HG03196 (cell line): ENCODE measurements around the gene EXOC3L1.

Experiments used
- ATAC-seq: cut with Tn5 transposase; IDR thresholded peaks from one replicate; pipeline ENCODE4 v1.9.1; 2021; ENCODE audit not compliant: unreplicated experiment

Gene EXOC3L1

DNA sequence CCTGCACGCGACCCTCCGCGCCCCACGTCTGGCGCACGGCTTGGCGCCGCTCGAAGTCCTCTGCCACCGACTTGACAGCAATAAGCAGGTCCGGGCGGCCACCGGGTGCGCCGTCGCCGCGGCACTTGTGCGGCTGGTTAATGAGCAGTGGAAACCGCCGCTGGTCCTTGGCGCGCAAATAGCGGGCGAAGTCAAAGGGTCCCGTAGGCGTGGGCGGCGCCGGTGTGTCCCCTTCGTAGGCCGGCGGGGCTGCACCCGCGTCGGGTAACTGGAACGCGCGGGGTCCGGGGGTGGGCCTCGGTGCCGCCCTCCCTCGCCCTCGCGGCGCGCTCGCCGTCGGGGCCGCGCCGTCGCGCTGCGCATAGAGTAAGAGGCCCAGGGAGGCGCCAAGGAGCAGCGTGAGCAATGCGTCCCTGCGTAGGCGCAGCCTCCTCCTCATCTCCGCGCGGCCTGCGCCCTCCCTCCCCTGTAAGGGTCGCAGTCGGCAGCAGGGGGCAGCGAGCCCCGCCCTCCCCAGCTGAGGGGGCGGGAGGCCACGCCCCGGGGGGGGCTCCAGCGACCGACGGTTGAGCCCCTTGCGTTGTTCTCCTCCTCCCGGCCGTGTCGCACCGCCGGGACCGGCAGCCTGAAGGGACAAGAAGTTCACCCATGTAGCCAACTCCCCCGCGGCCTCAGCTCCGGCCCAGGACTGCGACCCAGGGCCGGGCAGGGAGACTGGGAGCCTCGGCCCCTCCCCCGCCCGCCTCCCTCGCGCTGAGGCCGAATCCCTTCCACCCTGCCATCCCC is 39.7 kb downstream of the EXOC3L1 start:
- no peak for ATAC-seq

DNA sequence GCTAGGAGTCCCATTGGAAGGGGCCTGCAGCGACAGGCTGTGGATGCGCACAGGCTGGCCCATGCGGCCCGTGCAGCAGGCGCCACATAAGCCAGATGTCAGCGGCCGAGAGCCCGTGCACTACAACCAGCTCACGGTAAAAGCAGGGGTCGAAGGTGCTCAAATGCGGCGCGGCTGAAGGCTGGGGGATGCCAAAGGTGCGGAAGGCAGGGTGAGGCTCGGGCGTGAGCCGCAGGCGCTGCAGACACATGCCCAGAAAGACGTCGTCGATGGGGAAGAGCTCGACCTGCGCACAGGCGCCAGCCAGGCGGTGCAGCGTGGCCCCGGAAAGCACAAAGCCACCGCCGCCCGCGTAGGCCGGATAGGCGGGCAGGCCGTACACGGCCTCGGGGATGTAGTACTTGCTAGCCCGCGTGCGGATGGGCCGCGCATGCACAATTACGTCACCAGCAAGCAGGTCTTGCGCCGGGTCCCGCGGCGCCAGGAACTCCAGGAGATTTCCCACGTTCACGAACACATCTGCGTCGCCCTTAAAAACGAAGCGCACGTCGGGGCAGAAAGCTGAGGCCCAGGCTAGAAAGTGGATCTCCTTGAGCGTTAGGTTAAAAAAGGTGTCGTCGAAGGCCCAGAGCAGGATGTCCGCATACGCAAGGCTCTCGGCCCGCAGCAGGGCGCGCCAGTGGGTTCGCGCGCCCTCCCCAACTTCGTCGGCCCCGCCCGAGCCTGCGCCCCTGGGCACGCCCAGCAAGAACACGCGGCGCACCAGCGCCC is 40.5 kb downstream of the EXOC3L1 start:
- no peak for ATAC-seq

DNA sequence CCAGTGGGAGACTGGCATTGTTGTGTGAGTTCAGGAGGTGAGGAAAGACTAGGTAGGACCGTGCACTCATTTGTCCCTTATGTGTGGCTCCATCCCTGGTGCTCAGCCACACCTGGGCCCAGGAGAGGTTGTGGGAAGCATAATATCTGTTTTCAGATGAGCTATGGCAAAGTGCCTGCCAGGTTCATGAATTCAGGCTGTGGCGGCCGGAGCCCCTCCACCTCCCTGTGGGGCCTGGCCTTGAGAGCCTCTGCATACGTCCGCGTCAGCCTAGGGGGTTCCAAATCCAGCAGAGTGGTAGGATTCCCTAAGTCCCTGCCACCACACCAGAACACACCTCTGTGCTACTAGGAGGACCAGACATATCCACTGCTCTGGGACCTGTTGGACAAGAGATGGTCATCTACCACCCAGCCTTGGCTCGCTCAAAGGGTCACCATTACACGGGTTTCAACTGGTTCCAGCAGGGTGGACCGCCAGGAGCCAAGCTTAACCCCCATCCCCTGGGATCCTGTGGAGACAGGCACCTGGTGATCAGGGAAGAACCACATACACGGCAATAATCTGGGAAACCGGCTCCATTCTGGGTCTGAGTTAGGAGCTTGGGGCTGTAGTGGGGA is 41.2 kb downstream of the EXOC3L1 start:
- no peak for ATAC-seq

DNA sequence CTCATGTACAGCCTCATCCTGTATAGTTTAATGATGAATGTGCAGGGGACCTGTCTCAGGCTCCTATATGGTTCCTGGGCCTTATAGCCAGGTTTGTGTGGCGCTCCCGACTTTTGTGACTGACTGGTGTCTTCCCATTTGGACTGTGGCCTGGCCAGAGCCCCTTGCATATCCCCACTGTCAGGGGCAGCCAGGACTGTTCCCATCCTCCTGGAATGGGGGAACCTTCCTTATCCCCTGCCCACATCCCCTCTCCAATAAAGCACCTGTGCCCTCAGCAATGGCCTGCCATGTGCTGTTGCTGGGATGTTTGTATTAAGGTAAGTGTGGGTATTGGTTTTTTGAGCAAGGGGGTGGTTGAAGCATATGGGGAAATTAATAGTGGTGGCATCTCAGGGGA is 41.7 kb downstream of the EXOC3L1 start:
- ATAC-seq = no peak

DNA sequence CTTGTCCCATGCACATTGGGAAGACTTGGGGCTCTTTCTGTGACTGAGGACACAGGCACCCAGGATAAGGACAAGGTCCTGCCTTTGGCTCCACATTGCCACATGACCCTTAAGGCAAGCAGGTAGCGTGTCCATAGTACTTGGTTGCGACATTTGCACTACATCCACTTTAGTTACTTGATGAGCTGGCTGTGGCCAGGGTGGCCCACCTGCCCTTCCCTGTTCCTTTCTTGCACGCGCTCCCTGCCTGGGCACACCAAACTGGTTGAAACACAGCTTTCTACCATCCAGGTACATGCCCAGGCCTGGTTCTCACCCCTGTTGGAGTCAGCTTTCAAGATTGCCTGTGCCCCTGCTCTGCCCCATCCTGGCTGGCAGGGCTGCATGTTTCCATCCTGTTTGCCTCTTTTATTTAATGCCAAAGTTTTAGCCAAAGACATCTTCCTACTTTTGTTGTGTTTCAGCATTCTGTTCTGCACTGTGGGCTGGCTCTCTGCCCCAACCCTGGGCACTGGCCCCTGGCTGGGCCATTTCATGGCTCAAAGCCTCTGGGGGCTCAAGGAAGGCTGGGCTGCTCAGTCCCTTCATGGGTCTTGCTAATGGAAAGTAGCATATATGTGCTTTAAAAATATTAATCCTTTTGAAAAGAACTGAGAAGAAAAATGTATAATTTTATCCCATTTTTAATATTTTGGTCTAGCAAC is 42.3 kb downstream of the EXOC3L1 start:
- no peak for ATAC-seq

DNA sequence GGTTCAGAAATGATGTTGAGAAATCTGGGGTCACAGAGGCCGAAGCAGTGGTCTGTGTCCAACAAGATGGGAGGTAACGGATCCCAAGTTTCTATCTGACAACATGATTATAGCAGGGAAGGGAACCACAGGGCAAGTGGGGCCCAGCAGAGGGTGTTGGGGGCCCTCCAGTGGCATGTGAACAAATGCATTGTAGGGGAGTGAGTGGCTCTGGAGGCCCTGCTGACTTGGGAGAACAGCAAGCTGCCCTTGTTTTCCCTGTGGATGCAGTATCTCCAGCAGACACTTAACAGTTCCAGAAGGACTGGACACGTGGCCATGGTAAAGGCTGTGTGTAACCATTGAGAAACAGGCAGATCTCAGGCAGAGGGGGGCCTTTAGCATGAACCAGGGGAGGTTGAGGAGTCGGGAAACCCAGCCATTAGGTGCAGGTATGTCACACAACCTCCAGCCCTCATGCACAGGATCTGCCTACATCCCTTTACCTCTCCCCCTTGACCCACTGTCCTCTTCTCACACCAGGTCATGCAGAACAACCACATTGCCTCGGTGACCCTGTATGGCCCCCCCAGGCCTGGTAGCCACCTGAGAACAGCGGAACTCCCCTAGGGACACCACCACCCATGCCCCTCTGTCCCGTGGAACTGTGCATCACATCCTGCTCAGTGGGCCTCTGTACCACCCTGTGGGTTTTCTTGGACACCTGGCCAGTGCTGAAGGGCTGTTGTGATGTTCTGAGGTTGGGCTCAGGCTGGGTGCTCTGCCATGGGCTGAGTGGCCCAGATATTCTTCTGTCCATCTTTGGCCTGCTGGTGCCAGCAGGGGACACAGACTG is 43.2 kb downstream of the EXOC3L1 start:
- ATAC-seq = no peak

DNA sequence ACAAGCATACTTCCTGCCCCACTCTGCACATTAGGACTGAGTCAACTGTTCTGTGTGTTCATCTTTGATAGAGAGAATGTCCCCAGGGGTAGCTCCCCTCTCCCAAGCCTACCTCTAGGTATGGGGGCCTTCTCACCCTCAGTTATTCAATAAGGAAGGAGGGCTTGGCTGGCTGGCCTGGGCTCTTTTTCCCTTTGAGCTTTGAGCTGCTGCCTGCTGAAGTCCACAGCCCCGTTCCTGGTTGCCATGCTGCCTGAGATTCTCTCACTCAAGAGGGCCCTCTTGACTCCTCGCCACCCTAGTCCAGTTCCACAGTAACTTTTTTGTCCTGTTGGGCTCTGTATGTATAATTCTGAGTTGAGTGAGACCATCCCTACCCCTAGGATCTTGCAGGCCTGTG is 44.2 kb downstream of the EXOC3L1 start:
- no peak for ATAC-seq

DNA sequence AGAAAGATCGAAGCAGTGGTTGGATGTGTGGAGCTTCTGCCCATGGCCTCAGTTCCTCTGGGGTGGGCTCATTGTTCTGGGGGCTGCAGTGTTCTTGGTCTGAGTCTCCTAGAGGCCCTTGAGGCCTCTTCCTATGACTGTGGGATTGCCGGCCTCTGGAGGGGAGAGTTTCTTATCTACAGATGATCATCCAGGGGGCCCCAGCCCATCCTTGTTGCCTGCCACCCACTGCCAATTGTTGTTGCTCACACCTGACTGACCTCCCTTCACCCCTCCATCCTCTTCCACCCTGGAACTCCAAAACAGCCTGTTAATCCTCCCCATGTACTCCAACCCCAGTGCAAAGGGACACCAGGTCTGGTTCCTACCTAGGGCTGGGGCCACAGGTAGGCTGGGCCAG is 45.0 kb downstream of the EXOC3L1 start:
- no peak for ATAC-seq

DNA sequence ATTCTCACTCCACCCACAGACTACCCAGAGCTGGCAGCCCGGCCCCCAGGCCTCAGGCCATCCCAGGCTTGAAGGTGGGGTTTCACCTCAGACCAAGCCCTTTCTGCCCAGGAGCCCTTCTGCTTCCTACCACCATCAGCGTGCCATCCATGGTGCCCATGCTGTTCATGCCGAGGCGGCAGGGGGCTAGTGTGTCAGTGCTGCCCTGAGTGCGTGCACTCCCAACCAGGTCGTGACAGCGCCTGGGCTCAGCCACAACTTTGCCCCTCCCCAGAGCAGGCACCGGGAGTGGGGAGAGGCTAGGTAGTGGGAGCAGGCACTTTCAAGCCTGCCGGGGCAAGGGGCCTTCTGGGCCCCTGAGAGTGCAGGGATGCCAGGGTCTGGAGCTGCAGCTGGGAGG is 47.6 kb downstream of the EXOC3L1 start:
- no peak for ATAC-seq

DNA sequence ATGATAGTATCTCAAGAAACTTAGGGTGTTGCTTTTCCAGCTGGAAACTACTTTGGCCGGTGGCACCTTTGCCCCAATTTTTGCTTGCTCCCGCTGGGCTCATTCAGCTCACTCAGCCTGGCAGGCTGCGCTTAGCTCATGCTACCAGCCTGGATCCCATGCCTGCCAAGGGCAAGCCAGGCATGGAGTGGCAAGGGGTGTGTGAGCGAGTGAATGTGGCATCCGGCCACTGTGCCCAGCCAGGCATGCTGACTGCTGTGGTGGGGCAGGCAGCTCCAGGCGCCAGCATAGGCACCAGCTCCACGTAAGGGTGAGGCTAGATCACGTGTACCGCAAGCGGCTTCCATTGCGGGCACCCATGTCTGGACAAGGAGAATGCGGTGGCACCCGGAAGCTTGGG is 48.5 kb downstream of the EXOC3L1 start:
- ATAC-seq = no peak

DNA sequence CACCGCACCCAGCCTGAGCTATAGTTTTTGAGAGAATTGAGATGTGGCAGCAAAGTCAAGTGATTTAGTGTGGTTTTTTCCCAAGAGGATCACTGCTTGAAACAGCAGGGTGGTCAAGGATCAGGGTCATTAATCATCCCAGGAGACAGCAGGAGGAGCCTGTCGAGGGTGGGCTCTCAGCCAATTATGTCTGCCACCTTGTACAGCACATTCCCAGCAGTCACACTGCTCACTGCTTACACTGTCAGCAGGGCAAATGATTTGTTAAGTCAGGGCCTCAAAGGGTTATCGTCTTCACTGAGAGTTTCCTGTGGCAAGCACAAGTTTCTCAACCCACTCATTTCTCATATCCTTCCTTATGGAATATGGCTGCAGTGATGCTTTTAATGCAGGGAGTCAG is 52.3 kb downstream of the EXOC3L1 start:
- no peak for ATAC-seq
